ENCODE data around the gene ANKRD18A.
"Not testable (repeated sequence)": the region's sequence is repeated elsewhere in the genome, so short reads cannot be mapped to it uniquely, and the experiment has no call there.

The ANKRD18A gene

DNA sequence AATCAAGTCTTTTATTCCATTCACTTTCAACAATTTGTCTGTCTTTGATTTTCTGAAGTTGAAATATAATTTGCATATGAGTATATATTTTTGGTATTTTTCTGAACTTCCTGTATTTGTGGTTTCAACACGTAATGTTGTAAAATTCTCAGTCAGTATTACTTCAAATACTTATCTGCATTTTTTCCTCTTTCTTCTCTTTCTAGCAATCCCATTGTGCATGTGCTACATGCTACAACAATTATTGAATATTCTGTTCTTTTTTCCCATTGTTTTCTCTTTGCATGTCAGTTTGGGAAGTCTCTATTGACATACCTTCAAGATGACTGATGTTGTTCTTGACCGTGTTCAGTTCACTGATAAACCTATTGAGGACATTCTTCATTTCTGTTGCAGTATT is 5.6 kb upstream of the ANKRD18A start:
- no peak for DNase-seq (ENCODE audit: low spot score)

DNA sequence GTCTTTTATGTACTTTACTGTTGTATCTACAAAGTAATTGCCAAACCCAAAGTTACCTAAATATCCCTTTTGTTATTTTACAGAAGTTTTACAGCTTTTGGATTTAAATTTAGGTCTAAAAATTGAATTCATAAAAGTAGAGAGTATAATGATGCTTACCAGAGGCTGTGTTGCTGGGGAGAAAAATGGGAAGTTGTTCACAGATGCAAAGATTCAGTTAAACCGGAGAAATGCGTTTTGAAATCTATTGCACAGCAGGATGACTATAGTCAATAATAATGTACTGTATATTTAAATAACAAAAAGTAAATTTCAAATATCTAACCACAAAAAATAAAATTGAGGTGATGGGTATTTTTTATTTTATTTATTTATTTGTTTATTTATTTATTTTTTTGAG is 2.6 kb upstream of the ANKRD18A start:
- DNase-seq (ENCODE audit: low spot score): no peak

- DNase-seq (ENCODE audit: low spot score): no peak
Measured at GRCh38 chr9:38622288-38622674, 1.9 kb upstream of the ANKRD18A start.

DNA sequence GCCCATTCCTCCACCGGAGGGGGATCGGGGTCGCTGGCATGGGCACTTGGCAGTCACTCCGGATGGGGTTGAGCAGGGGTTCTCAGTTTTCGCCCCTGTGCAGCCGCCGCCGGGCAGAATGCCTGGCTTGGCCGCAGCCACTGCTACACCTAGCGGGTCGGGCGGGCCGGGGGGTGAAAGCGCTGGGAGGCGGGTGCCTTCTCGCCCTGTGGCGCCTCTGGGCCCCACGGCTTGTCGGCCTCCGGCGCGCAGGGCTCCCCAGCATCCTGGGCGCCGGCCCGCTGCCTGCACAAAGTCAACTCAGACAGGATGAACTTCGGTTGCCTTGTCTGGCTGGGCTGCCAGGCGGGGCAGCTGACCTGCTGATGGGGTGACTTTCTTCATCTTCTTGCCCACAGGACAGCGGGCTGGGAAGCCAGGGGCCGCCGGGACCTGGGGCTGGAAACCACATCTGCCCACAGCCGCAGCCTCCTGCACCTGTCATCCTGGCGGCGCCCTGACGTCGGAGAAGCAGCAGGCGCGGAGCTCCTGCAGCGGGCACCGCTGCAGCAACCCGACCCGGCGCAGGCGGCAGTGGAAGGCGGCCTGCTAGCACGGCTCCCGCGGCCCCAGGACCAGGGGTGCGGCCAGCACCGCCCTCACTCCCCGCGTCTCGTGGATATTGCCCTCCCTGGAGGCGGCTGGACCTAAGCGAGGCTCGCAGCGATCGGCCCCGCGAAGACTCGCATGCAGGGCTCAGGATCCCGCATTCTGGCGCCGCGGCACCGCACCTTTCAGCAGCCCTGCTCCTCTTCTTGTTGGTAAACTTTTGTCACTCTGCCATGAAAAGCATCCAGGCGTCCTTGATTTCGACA is 1.3 kb upstream of the ANKRD18A start:
- peak; percentile 43 for DNase-seq (ENCODE audit: low spot score)

GRCh38 chr9:38619556-38620447 is 594 bp downstream of the ANKRD18A start:
- no peak for DNase-seq (ENCODE audit: low spot score)

DNA sequence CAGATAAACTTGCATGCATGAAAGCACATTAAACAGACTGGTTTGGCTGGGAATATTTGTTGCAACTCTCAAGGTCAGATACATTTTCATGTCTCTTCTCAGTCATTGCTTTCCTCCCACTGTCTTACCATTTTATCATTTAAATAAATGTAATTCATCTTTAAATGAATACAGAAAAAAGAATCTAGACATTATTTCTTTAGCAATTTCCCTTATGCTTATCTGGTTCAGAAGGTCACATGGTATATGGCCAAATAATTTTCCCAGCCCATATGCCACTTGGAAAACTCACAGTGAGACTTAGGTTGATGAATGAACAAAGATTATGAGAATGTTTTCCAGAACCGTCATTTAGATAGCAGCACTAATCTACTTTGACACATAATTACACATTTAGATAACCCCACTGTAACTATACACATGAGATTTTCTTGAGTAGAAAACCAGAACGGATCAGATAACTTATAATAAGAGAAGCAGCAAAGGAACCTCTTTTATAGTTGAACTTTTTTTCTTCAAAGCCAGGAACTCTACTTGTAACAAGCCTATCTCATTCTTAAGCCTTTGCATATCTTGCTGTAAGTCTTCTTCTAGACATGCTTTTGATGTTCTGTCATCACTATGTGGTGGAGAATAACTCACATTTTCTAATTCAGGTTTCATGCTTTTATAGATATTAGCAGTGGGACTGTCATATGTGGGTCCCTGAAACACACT is 22.2 kb downstream of the ANKRD18A start:
- not testable (repeated sequence) for DNase-seq (ENCODE audit: low spot score)

DNA sequence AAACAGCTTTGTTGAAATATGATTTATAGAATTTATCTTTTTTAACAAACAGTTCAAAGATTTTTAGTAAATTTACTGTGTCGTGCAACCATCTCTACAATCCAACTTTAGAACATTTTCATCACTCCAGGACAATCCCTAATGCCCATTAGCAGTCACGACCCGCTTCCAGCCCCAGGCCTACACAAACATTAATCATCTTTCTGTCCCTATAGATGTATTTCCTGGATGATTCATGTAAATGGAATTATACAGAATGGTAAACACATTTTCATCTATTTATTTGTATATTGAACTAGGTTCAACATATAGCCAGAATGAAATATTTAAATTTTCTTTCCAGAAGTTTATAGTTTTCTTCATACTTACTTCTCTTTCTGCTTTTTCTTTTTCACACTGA is 25.3 kb downstream of the ANKRD18A start:
- DNase-seq (ENCODE audit: low spot score): not testable (repeated sequence)

DNA sequence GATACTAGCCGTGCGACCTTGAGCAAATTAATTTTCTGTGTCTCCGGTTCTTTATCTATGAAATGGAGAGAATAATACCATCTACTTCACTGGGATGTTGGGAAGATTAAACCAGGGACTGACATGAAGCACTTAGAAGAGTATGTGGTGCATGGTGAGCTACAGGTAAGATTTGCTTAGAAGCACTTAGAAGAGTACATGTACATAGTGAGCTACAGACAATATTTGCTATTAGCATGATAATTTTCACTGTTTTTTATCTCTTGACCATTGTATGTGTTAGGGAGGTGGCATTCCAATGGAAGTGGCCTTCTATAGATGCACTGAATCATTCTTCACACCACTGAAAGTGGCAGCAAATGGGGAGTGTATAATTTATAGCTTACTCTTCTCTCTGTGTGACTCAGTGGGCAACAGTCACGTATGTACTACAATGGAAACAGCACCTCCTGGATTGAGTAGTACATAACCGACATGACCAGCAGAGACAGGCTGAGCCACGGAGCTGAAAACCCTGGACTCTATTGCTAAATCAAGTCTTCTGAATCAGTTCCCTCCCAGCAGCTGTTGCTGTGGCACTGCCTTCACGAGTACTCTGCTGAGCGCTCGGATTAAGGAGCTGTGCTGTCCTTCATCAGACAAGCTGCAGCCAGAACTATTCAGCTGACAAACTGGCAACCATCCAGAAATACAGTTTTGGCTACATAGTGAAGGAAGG is 28.9 kb downstream of the ANKRD18A start:
- DNase-seq (ENCODE audit: low spot score): peak; percentile 17

- DNase-seq (ENCODE audit: low spot score): not testable (repeated sequence)
Measured at GRCh38 chr9:38583765-38584164, 36.6 kb downstream of the ANKRD18A start.

- DNase-seq (ENCODE audit: low spot score): not testable (repeated sequence)
Measured at GRCh38 chr9:38580112-38580511, 40.3 kb downstream of the ANKRD18A start.

- not testable (repeated sequence) for DNase-seq (ENCODE audit: low spot score)
Measured at GRCh38 chr9:38576181-38576580, 44.2 kb downstream of the ANKRD18A start.

GRCh38 chr9:38566048-38566447 is 54.3 kb downstream of the ANKRD18A start:
- DNase-seq (ENCODE audit: low spot score): not testable (repeated sequence)

DNA sequence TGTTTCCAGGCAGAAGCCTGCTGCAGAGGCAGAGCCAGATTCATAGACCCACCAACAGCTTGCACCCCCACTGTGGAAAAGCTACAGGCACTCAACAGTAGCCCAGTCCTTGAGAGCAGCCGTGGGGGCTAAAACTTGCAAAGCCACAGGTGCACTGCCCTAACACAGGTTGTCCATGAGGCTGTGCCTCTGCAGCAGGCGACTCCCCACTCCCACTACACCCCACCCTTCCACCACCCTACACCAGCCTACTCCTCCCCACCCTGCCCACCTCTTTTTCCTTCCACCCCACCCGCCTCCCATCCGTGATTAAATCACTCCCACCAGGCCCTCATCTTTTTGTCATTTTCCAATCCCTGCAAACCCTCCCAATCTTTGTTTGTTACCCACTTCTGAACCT is 55.2 kb downstream of the ANKRD18A start:
- DNase-seq (ENCODE audit: low spot score): not testable (repeated sequence)

GRCh38 chr9:38563911-38564310 is 56.5 kb downstream of the ANKRD18A start:
- not testable (repeated sequence) for DNase-seq (ENCODE audit: low spot score)

DNA sequence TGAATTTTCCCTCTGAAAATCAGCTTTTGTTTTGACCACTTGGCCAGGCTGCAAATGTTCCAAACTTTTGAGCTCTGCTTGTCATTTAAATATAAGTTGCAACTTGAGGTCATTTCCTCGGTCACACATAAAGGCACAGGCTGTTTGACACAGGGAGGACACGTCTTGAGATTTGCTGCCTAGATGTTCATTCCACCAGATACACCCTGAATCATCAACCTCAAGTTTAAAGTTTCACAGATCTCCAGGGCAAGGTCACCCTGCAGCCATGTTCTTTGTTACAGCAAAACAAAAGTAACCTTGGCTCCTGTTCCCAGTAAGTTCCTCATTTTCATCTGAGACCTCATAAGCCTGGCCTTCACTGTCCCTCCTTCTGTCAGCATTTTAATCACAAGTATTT is 59.3 kb downstream of the ANKRD18A start:
- not testable (repeated sequence) for DNase-seq (ENCODE audit: low spot score)

DNA sequence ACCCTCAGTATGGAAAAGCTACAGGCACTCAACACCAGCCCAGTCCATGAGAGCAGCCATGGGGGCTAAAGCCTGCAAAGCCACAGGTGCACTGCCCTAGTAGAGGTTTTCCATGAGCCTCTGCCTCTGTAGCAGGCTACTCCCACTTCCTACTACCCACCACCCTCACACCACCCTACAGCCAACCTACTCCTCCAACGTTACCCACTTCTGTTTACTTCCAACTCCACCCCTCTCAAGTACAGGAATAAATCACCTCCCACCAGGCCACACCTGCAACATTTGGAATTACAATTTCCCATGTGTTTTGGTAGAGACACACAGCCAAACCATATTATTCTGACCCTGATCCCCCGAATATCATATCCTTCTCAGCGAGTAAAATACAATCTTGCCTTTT is 61.2 kb downstream of the ANKRD18A start:
- not testable (repeated sequence) for DNase-seq (ENCODE audit: low spot score)

DNA sequence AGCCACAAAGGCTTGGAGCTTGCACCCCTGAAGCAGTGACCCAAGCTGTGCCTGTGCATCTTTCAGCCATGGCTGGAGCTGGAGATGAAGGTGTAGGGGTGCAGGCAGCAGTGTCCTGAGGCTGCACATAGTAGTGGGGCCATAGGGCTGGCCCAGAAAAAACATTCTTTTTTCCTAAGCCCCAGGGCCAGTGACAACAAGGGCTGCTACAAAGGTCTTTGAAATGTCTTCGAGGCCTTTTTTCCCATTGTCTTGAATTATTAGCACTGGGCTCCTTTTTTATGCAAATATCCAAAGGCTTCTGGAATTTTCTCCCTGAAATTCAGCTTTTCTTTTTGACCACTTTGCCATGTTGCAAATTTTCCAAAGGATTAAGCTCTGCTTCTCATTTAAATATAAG is 62.6 kb downstream of the ANKRD18A start:
- DNase-seq (ENCODE audit: low spot score): not testable (repeated sequence)

DNA sequence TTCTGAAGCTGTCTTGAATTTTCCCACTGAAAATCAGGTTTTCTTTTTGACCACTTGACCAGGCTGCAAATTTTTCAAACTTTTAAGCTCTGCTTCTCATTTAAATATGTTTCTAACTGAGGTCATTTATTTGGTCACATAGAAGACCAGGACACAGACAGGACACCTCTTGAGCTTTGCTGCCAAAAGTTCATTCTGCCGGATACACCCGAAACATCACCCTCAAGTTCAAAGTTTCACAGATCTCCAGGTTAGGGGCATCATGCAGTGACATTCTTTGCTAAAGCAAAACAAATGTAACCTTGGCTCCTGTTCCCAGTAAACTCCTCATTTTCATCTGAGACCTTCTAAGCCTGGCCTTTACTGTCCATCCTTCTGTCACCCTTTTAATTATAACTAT is 65.4 kb downstream of the ANKRD18A start:
- DNase-seq (ENCODE audit: low spot score): not testable (repeated sequence)

GRCh38 chr9:38553019-38553418 is 67.4 kb downstream of the ANKRD18A start:
- not testable (repeated sequence) for DNase-seq (ENCODE audit: low spot score)

DNA sequence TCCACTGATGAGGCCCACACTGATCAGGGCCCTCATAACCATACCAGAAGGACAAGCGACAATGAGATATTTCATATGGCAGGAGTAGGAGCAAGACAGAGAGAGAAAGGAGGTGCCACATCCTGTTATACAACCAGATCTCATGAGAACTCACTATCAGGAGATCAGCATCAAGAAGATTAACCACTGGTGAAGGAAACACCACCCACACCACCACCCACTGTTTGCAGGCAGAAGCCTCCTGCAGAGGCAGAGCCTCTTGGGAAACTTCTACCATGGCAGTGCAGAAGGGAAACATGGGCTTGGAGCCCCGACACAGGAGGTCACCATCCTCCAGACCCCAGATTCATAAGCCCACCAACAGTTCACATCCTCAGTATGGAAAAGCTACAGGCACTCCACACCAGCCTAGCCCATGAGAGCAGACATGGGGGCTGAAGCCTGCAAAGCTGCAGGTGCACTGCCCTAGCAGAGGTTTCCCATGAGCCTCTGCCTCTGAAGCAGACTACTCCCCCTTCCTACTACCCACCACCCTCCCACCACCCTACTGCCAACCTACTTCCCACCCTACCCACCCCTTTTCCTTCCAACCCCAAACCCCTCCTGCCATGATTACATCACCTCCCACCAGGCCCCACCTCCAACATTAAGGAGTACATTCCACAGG is 73.8 kb downstream of the ANKRD18A start:
- peak; percentile 26 for DNase-seq (ENCODE audit: low spot score)

DNA sequence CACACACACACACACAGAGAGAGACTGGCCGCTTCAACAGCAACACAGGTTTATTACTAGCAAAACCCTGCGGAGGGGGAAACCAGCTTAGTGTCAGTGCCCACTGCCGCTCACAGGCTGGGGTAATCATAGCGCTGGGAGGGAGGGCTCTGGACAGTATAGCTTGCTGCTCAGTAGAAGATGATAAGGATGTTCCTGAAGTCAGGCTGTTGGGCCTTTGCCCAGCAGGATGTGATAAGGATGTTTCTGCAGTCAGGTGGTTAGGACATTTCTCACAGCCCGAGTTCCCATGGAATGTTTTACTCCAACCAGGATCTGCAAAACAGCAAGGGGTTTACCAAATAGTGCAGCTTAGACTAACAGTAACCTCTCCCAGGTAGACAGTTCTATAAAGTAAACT is 79.9 kb downstream of the ANKRD18A start:
- not testable (repeated sequence) for DNase-seq (ENCODE audit: low spot score)

All from activated CD4-positive, alpha-beta T cell treated with anti-CD3 and anti-CD28 coated beads, Interleukin-2, Interleukin-4, amounts not matched to agents 100 ng/mL and 50 ng/mL, durations not matched to agents 16 hours and 8 hours (primary cell).